Glomerular endothelial cell (primary cell): ENCODE results near the gene SMC6. TPM values are rescaled to one million over a fixed set of nuclear protein-coding genes. Genes with fewer than 3 reads are reported as not detected.

Source experiments
- DNase-seq: peaks from one replicate; pipeline ENCODE4 v3.0.0-alpha.2; 2011; ENCODE audit warnings: low read depth, low spot score; ENCODE audit errors: extremely low read depth
- total RNA-seq: library from RNA; depleted of rRNA; stranded (reverse); fragments of >200 nt; gene quantifications from 2 replicates; pipeline ENCODE4 v1.2.3, GENCODE V29; 2015

Gene SMC6
- total RNA-seq, 1 donor from 2014 or later, result 26.0 TPM

- DNase-seq, result no peak
Observed at GRCh38 chr2:17620280-17620679, 133.3 kb downstream of the SMC6 start.

GRCh38 chr2:17617955-17618354 lies 135.7 kb downstream of the SMC6 start:
- DNase-seq, result no peak

DNA sequence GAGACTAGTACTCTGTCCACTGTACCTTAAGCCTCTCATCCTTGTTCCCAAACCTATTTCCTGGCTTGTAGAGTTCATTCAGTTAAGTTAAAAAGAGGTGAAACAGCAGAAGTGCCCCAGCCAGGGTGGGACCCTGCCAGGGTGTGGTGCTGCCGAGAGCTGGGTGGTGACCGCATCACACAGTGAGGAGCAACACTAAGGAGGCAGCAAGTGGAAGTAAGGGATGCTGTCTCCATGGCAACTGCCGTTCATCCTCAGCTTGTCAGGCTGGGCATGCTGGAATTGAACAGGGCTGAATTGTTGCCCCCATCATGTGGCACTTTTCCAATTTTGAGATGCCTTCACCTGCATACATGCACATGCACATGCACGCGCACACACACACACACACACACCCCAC lies 136.1 kb downstream of the SMC6 start:
- no peak for DNase-seq

DNA sequence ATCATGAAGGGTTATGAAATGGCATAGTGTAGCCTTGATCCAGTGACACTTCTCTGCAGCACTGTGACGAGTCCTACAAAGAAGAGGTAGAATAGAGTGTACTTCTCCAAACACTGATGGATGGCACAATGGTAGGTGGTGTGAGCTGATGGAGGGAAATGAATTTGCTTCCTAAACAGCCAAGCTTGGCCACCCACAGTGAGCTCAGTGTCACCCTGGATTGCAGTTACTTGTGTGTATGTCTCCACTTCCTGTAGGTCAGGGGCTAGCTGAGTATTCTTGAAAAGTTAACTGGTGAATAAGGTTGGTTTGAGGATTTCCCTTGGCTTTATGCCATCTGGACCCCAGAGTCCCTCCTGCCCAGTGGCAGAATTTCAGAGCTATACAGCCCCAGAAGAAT lies 137.2 kb downstream of the SMC6 start:
- DNase-seq, result no peak

DNA sequence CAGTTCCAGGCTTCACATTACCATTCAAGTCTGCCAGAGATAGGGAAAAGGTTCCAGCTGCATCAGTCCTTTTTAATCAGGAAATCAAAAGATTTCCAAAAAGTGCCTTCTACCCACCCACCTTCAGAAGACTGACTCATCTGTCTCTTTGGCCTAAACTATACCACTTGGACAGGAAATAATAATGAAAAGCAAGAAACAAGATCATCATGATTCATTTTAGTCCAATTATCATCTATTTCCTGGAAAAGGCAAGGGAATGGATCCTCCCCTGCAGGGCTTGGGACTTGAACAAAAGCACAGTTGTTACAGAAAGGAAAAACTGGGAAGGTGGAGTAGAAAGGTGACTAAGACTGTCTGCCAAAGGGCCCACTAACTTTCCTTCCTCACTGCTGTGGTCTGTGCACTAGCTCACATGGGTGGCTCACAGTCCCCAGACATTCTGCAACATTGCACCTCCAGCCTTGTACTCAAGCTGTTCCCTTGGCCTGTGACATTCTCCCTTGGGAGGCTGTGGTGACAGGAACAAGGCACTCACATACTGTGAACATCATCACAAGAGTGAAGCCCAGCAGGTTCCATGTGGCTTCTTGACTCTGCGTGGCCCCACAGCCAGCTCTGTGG lies 137.8 kb downstream of the SMC6 start:
- no peak for DNase-seq

- no peak for DNase-seq
Observed at GRCh38 chr2:17615147-17615546, 138.5 kb downstream of the SMC6 start.

- no peak for DNase-seq
Observed at GRCh38 chr2:17614174-17614930, 139.3 kb downstream of the SMC6 start.

Other genes with a start within 250 kb of the SMC6 start
- not detected in 2 replicates for gene RAD51AP2, start 235.4 kb downstream of the SMC6 start, total RNA-seq
- gene VSNL1, start 213.1 kb downstream of the SMC6 start, total RNA-seq, result not detected in 2 replicates
- 2.9 and 16.4 TPM in 2 replicates for gene GEN1, start 328 bp upstream of the SMC6 start, total RNA-seq
- gene MSGN1, start 62.6 kb upstream of the SMC6 start, total RNA-seq, result not detected in 2 replicates
- 6.8 and 13.0 TPM in 2 replicates for gene KCNS3, start 124.9 kb upstream of the SMC6 start, total RNA-seq